ENCODE results near the gene FLOT2. TPM values are rescaled to one million over a fixed set of nuclear protein-coding genes. Genes with fewer than 3 reads are reported as not detected.
"Not testable (repeated sequence)": the region's sequence is repeated elsewhere in the genome, so short reads cannot be mapped to it uniquely, and the experiment has no call there.

The FLOT2 gene
- total and polyA plus RNA-seq, 10 of the 15 experiments (the other 5 are each of a cell fraction or from before 2014, with no cell fraction given), result 56.8 to 302 (median 149) TPM

- FAIRE-seq; BruUV-seq (replicated peaks); ATAC-seq; H4K20me1 ChIP-seq (ENCODE audit: control insufficient read depth, insufficient read depth); H3K4me3 ChIP-seq; intact Hi-C loops (cut with micrococcal nuclease; ENCODE audit: unreplicated experiment); DNase-seq (ENCODE audit: low read depth, low spot score); H3K9ac ChIP-seq (ENCODE audit: control insufficient read depth, insufficient read depth, low read length); H2AFZ ChIP-seq (ENCODE audit: control insufficient read depth, low read depth, low read length); H3K9me3 ChIP-seq (replicated peaks; ENCODE audit: control insufficient read depth, insufficient read depth, low read length); H3K27me3 ChIP-seq (replicated peaks in 1 of 2; ENCODE audit: control insufficient read depth in 2 of 2, insufficient read depth in 2 of 2, low read length in 1 of 2); H3K27ac ChIP-seq (ENCODE audit: control insufficient read depth, insufficient read depth); H3K4me2 ChIP-seq (ENCODE audit: control insufficient read depth, insufficient read depth); in situ Hi-C loops (cut with MboI): not testable (repeated sequence)
- Histone ChIP-seq H3K79me2 (ENCODE audit: control insufficient read depth, insufficient read depth, low read length) (peaks cover 60% of the 10 kb centered on the region), H3K4me1 (ENCODE audit: control insufficient read depth, insufficient read depth, low read length) (peaks cover 11% of the 10 kb centered on the region; the same call in 1 of the 2 replicates), H3K36me3 (ENCODE audit: control insufficient read depth in 2 of 2, insufficient read depth in 2 of 2, low read length in 1 of 2) (peaks cover 0 to 20% of the 10 kb centered on the region in 2 experiments; a peak in 3 of 4 replicates)
- ChIA-PET SMC1A (ENCODE audit: uncharacterized antibody, unreplicated experiment) (interaction anchor here (1.2 kb wide), 1 partner anchor 11 kb away, joined by 5 read pairs; no protein-coding TSS in a partner anchor), CTCF (interaction anchor here (0.6 to 4.0 kb wide), 7 partner anchors 9 to 184 kb away, joined by 3 to 19 read pairs (median 3); no protein-coding TSS in a partner anchor), POLR2A (interaction anchor here (1.1 to 6.1 kb wide), 2 partner anchors 11 to 205 kb away, joined by 5 to 17 read pairs; no protein-coding TSS in a partner anchor), RAD21 (ENCODE audit: unreplicated experiment) (interaction anchor here (1.2 kb wide), 1 partner anchor 18 kb away, joined by 3 read pairs; no protein-coding TSS in a partner anchor)
- WGBS (ENCODE audit: insufficient coverage, insufficient replicate concordance, low lambda C conversion rate, missing lambda C conversion rate), result 98% methylated on average over 8 of the region's 8 CpGs
Measured at GRCh38 chr17:28934508-28934907, 37.0 kb upstream of the FLOT2 start.

- in situ Hi-C loops (cut with MboI) (no loop called here), intact Hi-C loops (cut with micrococcal nuclease; ENCODE audit: unreplicated experiment) (no loop called here)
- Histone ChIP-seq H3K27me3 (replicated peaks in 1 of 2; ENCODE audit: control insufficient read depth in 2 of 2, insufficient read depth in 2 of 2, low read length in 1 of 2) (no peaks in the 10 kb centered on the region), H3K9me3 (replicated peaks; ENCODE audit: control insufficient read depth, insufficient read depth, low read length) (peaks cover 8% of the 10 kb centered on the region; the same call in 2 of the 3 replicates), H3K79me2 (ENCODE audit: control insufficient read depth, insufficient read depth, low read length) (peaks cover 35% of the 10 kb centered on the region), H4K20me1 (ENCODE audit: control insufficient read depth, insufficient read depth) (peaks cover 7% of the 10 kb centered on the region), H3K4me1 (ENCODE audit: control insufficient read depth, insufficient read depth, low read length) (peaks cover 17% of the 10 kb centered on the region), H3K9ac (ENCODE audit: control insufficient read depth, insufficient read depth, low read length) (no peak overlapping the region), H3K36me3 (ENCODE audit: control insufficient read depth in 2 of 2, insufficient read depth in 2 of 2, low read length in 1 of 2) (peaks cover 4 to 17% of the 10 kb centered on the region in 2 experiments), H3K27ac (ENCODE audit: control insufficient read depth, insufficient read depth) (no peak overlapping the region), H2AFZ (ENCODE audit: control insufficient read depth, low read depth, low read length) (no peak overlapping the region), H3K4me3 (no peak overlapping the region), H3K4me2 (ENCODE audit: control insufficient read depth, insufficient read depth) (no peak overlapping the region)
- no TSS peak for BruUV-seq (replicated peaks)
- SMC1A ChIA-PET (ENCODE audit: uncharacterized antibody, unreplicated experiment), result interaction anchor here (0.7 to 7.3 kb wide), 2 partner anchors 9 to 166 kb away, joined by 3 to 34 read pairs; no protein-coding TSS in a partner anchor
- POLR2A ChIA-PET, result interaction anchor here (0.5 kb wide), 1 partner anchor 35 kb away, joined by 3 read pairs; no protein-coding TSS in a partner anchor
- no peak for TF ChIP-seq ATF7 (IDR thresholded peaks at IDR 0.05; ENCODE audit: low read depth)
- TF ChIP-seq RELA (IDR thresholded peaks at IDR 0.05; ENCODE audit: borderline replicate concordance, partially characterized antibody), result no peak
- no peak for TF ChIP-seq GATAD2B (conservative IDR thresholded peaks at IDR 0.05; ENCODE audit: low read depth)
- TF ChIP-seq ZNF622 (IDR thresholded peaks at IDR 0.05), result no peak
- no peak for TF ChIP-seq PAX8 (IDR thresholded peaks at IDR 0.05)
- TF ChIP-seq IRF4 (IDR thresholded peaks at IDR 0.05; ENCODE audit: low read depth, low read length), result no peak
- no peak for TF ChIP-seq CEBPB (IDR thresholded peaks at IDR 0.05; ENCODE audit: borderline replicate concordance in 1 of 2, low read depth in 2 of 2, low read length in 2 of 2)
- no peak for TF ChIP-seq CHD4 (IDR thresholded peaks at IDR 0.05)
- TF ChIP-seq NFYA (IDR thresholded peaks at IDR 0.05; ENCODE audit: borderline replicate concordance, low read depth, low read length), result no peak
- TF ChIP-seq, protein P1, sequence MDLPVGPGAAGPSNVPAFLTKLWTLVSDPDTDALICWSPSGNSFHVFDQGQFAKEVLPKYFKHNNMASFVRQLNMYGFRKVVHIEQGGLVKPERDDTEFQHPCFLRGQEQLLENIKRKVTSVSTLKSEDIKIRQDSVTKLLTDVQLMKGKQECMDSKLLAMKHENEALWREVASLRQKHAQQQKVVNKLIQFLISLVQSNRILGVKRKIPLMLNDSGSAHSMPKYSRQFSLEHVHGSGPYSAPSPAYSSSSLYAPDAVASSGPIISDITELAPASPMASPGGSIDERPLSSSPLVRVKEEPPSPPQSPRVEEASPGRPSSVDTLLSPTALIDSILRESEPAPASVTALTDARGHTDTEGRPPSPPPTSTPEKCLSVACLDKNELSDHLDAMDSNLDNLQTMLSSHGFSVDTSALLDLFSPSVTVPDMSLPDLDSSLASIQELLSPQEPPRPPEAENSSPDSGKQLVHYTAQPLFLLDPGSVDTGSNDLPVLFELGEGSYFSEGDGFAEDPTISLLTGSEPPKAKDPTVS (IDR thresholded peaks at IDR 0.05; ENCODE audit: low read depth, low read length), result no peak
- no peak for TF ChIP-seq ZNF384 (IDR thresholded peaks at IDR 0.05; ENCODE audit: borderline replicate concordance, low read depth, low read length)
- TF ChIP-seq, protein P2, sequence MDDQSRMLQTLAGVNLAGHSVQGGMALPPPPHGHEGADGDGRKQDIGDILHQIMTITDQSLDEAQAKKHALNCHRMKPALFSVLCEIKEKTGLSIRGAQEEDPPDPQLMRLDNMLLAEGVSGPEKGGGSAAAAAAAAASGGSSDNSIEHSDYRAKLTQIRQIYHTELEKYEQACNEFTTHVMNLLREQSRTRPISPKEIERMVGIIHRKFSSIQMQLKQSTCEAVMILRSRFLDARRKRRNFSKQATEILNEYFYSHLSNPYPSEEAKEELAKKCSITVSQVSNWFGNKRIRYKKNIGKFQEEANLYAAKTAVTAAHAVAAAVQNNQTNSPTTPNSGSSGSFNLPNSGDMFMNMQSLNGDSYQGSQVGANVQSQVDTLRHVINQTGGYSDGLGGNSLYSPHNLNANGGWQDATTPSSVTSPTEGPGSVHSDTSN (IDR thresholded peaks at IDR 0.05; ENCODE audit: insufficient replicate concordance, low read depth, low read length), result no peak
- no peak for TF ChIP-seq HDGF (IDR thresholded peaks at IDR 0.05)
- WGBS (ENCODE audit: insufficient coverage, insufficient replicate concordance, low lambda C conversion rate, missing lambda C conversion rate), result 98% methylated on average over 2 of the region's 2 CpGs
- DNase-seq (ENCODE audit: low read depth, low spot score), result no peak
- FAIRE-seq, result no peak
- RAD21 ChIA-PET (ENCODE audit: unreplicated experiment), result interaction anchor here (1.1 kb wide), 1 partner anchor 20 kb away, joined by 3 read pairs; no protein-coding TSS in a partner anchor
- CTCF ChIA-PET, result interaction anchor here (0.8 to 1.0 kb wide), 4 partner anchors 14 to 167 kb away, joined by 3 to 6 read pairs (median 3); no protein-coding TSS in a partner anchor
- no peak for ATAC-seq
Measured at GRCh38 chr17:28929787-28930186, 32.3 kb upstream of the FLOT2 start.

Data from GM12878 (cell line).